ENCODE results near the gene MTR.
"Not testable (repeated sequence)": the region's sequence is repeated elsewhere in the genome, so short reads cannot be mapped to it uniquely, and the experiment has no call there.

Gene MTR

DNA sequence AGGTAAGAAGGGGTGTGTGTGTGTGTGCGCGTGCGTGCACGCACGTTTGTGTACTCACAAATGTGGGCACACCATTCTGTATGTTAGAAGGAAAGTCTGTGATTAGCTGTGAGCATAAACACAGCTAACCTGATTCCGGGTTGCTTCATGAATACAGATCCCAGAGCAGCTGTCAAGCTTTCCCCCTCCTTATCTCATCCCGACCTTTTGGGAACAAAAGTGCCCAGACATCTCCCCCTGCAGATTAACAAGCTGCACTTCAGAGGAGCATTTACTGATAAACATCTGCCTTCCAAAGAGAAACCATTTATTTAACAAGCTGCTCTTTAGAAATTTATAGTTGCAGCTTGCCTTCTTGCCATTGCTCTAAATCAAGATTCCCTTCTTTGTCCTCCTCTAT lies 112.1 kb downstream of the MTR start:
- DNase-seq (ENCODE audit: low read depth) = no peak

DNA sequence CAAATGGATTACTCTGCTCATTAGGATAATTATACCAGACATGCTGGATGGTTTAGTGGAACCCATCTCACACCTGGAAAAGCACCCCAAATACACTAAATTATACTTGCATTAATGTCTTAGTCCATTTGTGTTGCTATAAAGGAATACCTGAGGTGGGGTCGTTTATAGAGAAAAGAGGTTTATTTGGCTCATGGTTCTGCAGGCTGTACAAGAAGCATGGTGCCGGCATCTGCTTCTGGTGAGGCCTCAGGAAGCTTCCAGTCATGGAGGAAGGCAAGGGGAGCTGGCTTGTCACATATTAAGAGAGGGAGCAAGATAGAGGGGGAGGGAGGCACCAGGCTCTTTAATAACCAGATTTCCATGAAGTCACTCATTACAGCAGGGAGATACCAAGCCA lies 113.6 kb downstream of the MTR start:
- no peak for DNase-seq (ENCODE audit: low read depth)

DNA sequence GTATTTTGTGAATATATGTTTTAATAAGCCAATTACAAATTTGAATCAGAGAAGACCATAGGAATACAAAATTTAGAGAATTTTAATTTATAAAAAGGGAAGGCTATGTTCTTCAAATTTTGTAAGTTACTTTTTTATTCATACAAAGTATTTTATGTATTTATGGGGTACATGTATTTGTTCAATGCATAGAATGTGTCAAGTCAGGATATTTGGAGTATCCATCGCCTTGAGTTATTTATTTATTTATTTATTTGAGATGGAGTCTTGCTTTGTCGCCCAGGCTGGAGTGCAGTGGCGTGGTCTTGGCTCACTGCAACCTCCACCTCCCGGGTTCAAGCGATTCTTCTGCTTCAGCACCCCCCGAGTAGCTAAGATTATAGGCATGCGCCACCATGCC lies 116.0 kb downstream of the MTR start:
- not testable (repeated sequence) for DNase-seq (ENCODE audit: low read depth)

DNA sequence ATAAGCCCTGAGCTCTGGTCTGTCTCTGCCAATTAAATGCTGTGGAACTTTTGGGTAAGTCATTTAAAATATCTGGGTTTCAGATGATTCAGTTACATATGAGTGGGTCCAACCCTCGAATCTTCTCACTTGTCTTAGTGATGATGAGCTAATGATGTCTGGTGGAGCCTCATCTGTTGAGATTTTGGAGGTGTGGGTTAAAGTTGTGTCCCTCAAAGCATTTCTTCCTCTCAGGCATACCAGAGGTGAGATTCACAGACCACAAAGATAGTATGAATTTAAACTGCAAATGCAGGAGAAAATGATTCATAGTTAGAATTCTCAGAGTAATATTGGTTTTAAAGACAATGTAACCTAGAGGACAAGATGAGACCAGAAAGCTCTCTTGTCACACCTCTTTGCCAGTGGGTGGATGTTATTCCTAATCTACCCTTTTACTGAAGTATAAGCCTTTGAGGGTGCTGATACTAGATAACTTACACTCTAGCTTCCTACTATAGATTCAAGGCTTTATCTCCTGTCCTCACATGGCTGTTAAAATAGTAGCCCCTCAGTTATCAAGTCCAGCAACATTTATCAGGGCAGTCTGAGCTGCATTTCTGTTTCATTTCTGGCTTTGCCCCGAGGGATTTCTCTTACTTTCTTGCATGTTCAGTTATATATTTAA lies 118.4 kb downstream of the MTR start:
- DNase-seq (ENCODE audit: low read depth) = no peak

DNA sequence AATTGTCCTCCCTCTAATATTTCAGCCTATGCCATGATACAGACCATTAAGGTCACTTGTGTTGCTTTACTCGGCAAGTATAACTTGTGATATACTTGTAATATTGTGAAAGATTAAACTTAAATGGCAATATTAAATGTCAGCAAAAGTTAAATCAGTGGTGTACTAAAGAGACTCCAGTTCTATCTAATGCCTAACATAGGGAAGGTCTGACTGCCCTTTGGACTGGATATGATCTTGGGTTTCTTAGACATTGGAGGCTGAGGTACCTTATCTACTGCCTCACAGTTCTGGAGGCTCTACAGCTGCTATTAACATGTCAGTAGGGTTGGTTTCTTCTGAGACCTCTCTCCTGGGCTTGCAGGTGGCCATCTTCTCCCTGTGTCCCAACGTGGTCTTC lies 119.3 kb downstream of the MTR start:
- no peak for DNase-seq (ENCODE audit: low read depth)

DNA sequence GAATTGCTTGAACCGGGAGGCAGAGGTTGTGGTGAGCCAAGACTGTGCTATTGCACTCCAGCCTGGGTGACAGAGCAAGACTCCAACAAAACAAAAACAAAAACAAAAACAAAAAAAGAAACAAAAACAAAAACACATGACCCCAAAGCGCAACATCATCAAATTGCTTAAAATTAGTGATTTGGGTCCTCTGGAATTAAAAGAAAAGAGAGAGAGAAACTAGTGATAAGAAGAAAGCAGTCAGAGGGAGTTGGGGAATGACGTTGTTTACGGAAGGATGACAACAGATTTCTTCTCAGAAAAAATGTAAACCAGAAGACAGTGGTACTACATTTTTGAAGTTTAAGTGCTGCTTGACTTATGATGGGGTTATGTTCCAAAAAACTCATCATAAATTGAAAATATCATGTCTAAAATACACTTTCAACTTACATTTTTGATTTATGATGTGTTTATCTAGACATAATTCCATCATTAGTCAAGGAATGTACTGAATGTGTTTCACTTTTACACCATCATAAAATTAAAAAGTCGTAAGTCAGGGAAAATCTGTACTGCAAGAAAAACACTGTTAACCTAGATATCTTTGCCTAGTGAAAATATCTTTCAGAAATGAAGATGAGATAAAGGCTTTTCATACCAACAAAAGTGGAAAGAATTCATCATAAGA lies 121.2 kb downstream of the MTR start:
- no peak for DNase-seq (ENCODE audit: low read depth)

DNA sequence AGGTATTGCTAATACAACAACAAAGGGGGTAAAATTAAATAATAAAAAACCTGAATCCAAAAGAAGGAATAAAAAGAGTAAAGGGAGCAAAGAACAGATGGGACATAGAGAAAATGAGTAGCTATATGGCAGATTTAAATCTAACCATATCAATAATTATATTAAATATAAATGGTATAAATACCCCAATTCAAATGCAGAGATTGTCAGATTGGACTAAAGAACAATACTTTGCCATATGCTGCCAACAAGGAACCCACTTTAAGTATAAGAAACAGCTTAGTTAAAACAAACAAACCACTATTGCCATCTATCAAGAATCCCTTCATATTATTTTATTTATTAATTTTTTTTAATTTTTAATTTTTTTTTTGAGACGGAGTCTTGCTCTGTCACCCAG lies 122.4 kb downstream of the MTR start:
- no peak for DNase-seq (ENCODE audit: low read depth)

DNA sequence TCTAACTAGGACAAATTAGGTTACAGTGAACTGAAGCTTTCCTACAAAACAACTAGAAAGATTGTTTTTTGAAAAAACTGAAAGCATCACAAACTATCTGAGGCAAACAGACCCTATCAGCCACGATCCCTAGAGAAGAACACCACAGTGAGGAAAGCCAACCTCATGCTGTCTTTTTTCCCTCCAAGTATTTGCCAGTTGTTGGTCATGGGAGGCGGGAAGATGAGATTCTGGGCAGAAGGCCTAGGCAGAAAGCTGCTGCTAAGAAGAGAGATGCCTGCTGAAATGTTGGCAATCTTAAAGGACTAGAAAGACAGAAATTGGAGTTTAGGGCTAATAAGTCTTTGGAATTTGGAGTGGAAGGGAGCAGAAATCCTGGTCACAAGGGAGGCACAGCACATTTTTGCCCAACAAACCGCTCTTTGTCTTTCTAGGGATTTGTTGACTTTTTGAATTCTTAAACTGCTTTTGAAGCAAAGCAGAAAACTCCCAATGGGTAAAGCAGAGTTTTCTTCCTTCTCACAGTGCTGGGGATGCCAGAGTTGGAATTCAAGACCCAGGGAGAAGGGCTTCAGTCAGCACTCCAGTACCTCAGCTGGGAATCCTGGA lies 125.3 kb downstream of the MTR start:
- no peak for DNase-seq (ENCODE audit: low read depth)

DNA sequence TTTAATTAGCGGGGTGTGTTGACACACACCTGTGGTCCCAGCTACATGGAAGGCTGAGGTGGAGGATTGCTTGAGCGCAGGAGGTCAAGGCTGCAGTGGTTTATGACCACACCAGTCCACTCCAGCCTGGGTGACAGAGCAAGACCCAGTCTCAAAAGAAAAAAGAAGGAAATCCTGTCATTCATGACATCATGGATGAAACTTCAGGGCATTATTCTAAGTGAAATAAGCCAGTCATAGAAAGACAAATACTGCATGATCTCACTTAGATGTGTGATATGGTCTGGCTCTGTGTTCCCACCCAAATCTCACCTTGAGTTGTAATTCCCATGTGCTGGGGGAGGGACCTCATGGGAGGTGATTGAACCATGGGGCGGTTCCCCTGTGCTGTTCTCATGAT lies 126.5 kb downstream of the MTR start:
- DNase-seq (ENCODE audit: low read depth) = no peak

DNA sequence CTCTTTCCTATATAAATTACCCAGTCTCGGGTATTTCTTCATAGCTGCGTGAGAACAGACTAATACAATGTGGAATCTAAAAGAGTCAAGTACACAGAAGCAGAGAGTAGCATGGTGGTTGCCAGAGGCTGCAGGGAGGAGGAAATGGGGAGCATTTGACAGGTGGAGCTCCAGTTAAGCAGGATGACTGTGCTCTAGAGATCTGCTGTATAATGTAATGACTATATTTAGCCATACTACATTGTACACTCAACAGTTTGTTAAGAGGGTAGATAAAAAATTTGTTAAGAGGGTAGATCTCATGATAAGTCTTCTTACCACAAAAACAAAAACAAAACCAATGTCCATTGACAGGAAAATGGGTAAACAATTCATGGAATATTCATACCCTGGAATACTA lies 127.1 kb downstream of the MTR start:
- no peak for DNase-seq (ENCODE audit: low read depth)

DNA sequence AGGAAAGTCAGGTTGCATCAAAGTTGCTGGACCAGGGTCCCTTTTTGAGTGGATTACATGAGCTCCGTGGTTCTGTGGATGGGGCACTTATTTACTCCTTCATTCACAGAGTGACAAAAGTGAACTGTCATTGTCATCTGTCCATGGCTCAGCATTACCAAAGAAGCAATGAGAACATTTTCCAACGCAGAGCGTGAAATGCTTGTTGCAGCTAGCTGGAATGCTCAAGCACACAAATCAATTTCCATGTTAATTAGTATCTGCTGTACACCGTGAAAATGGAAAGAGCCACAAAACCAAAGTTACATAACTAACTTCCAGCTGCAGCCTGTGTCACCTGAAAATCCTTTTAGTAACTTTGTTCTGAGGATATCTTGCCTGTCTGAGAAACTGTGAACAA lies 130.3 kb downstream of the MTR start:
- no peak for DNase-seq (ENCODE audit: low read depth)

DNA sequence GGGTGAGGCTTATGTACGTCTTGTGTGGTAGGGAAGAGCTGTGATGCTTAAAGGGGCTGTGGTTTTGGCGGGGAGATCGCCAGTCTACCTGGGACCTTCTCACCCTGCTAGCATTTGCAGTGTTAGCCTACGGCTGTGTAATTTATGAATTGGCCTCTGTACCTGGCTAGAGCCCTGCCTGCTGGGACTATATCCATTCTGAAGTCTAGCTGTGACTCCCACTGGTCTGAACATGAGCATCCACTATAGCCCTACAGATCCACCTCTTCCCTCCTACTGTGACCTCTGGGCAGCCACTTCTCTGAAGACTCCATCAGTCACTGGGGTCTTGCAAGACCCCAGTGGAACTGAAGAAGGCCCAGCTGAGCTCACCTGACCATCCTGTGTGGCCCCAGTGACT lies 135.4 kb downstream of the MTR start:
- DNase-seq (ENCODE audit: low read depth) = no peak

DNA sequence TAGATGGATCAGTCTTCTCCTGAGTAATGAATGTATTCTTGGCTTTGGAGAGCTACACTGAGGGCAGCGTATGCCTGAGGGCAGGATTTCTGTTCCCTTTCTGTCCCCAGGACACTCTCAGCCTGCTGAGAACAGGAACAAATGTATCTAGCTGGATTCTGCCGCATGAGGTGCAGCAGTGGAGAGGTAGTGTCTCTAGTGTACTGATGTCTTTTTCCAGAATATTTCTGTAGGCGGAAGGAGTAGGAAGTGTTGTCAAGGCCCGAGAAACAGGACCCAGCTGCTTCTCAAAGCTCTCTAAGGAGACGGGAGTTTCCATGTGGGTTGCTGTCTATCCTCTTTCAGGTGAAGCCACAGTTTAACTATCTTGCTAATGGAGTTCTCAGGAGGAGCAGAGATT lies 143.7 kb downstream of the MTR start:
- DNase-seq (ENCODE audit: low read depth) = no peak

DNA sequence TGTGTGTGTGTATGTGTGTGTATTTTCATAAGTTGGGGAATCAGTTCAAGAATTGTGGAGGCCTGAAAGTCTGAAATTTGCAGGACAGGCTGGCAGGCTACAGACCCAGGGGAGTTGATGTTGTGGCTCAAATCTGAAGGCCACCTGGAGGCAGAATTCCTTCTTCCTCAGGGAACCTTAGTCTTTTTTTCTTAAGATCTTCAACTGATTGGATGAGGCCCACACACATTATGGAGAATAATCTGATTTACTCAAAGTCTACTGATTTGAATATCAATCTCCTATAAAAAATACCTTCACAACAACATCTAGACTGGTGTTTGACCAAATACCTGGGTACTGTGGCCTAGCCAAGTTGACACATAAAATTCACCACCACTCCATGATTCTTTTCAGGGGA lies 147.3 kb downstream of the MTR start:
- DNase-seq (ENCODE audit: low read depth) = no peak

DNA sequence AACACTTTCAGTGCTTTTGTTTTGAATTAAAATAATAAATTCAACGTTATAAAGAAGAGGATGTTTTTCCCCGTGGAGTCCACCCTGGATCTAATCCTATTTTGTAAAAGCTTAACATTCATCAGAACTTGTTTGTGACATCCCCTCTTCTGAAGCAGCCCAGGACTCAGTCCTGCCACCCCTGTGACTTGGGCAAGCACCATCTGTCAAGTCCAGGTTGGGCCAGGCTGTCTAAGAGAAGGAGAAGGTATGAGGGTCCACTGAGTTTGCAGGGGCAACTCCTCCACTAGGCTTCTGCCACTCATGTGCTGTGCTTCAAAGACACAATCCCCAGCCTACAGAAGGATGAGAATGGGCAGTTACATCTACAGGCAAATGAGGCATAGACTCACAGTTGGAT lies 149.5 kb downstream of the MTR start:
- no peak for DNase-seq (ENCODE audit: low read depth)

DNA sequence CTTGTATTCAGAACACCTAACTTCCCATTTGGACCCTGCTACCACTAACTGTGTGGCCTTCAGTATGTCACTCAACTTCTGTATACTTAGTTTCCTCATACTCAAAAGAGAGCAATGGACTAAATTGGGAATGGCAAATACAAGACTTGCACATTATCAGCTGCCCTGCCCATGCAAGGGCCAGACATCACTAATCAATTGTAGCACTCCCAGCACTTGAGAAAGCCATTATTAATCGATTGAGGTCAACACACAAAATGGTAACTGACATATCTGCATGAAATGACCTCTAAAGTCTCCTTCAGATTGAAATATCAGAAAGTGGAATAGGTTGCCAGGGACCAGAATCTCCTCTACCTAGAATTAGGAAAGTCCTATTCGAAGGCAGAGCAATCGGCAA lies 149.9 kb downstream of the MTR start:
- no peak for DNase-seq (ENCODE audit: low read depth)

DNA sequence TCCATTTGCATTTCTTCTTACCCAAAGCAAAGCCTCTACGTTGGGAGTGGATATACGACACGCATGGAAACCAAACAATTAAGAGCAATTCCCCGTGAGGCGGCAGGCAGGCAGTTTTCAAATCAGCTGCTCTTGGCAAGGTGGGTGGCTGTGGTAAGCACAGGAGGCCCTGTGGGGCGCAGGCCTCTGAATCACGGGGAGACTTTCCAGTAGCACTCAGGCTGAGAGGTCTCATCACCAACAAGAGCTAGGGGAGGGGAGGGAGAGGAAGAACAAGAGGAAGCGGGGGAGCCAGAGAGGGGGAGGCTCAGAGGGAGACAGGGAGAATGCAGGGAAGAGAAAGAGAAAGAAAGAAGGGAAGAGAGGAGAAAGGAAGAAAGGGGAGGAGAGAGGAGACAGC lies 152.7 kb downstream of the MTR start:
- DNase-seq (ENCODE audit: low read depth) = no peak

DNA sequence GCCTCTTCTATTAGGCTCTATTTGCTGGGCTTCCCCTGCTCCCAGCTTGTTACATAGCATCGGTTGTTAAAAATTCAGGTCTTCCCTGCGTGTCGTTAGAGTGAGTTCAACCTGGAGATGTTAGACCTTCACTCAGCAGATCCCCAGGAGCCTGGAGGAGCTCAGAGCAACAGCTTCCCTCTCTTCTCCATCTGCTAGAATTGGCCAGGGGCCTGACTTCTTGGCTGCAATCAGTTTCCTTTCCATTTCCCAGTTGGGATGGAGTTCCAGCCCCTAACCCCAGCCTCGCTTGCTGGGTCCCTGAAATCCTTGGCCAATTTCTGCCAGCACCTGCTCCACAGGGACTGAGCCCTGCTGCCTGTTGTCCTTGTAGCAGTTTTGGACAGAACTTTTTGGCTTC lies 153.3 kb downstream of the MTR start:
- DNase-seq (ENCODE audit: low read depth) = no peak

DNA sequence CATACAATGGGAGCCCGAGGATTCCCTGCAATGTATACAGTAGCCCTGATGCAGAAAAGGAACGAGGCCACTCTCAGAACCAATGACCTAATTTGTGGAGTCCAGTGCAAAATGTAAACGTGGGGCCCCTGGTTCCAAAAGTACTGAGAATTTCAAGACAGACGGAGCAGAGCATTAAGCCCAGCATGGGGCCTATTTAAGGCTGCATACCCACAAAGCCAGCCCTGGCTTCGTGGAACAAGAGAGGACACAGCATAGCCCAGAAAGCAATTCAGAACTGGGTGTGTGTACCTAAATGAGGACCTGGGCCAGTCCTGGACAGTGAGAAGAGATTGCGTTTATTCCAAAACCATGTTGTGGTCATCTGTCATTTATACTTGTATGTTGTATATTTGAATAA lies 153.9 kb downstream of the MTR start:
- DNase-seq (ENCODE audit: low read depth) = no peak

DNA sequence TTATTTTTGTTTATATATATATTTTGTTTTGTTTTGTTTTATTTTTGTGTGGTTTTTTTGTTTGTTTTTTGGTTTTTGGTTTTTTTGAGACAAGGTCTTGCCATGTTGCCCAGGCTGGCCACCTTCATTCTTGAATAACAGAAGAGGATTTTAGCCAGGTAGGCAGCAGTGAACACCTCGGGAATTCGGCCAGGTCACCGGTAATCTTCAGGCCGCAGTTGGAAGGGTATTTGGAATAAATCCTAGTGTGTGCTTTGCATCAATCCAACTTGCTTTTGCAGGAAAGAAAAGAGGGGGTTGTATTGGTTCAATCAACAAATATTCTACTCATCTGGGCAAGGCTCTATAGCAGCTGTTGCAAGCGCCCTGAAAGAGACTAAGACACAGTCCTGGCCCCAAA lies 155.3 kb downstream of the MTR start:
- DNase-seq (ENCODE audit: low read depth) = no peak

DNA sequence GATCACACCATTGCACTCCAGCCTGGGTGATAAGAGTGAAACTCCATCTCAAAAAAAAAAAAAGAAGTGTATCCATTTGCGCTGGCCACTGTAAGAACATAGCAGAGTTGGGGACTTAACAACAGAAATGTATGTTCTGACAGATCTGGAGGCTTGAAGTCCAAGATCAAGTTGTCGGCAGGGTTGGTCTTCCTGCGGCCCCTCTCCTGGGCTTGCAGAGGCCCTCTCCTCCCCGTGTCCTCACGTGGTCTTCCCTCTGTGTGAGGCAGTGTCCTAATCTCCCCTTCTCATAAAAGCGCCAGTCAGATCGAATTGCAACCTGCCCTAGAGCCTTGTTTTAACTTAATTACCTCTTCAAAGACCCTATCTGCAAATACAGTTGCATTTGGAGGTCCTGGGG lies 156.6 kb downstream of the MTR start:
- no peak for DNase-seq (ENCODE audit: low read depth)

DNA sequence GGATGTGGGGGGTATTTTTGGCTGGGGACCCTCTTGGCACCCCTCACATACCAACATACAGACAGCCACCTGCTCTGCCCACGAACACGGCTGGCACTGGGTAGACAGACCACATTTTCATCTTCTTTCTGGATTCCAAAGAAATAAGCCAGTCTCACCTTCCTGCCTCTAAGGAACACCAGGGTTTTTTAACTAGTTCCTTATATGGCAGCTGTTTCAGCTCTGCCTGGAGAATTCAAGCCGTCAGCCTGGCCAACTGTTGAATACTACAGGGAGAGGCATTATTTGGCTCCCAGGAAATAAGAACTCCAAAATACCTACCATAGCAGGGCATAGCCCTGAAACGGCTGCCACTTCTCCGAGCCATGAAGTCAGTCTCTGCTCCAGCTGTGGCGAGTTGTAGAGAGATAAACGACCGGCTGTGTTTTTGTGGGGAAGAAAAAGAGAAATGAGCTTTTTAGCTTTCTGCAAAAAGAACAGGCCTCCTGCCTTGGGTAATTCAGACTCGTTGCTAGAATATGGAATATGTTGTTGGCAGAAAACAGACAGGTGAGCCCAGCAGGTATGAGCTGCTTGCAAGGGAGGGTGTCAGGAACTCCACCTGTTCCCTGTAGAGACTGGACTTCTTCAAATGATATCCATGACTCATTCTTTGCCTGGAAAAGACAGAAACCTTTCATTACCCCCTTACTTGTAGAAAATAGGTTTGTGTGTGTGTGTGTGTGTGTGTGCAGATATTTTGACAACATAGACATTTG lies 157.3 kb downstream of the MTR start:
- DNase-seq (ENCODE audit: low read depth) = no peak

DNA sequence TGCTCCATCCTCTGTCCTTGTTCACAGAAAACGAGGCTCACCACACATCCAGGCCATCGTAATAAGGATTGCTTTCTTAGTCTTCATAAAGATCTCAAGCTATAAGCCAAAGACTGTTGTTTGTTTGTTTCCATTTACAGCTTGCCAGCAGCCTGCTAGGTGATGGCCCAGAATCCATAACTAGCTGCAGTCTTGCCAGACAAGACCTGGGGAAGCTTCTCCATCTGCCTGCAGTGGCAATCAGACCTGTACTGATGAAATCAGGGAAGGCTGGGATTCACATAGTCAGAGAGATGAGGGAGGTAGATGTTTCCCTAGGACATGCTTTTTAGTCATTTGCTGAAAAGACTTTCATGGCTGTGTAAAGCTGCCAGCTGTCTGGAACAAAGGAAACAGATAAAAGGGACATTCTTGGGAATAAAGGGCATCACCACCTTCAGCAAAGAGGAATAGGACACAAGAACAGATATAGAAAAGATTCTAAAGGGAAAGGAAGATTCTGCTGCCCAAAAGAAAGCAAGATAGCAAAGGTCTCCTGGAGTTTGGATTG lies 158.1 kb downstream of the MTR start:
- no peak for DNase-seq (ENCODE audit: low read depth)
